ENCODE results near the gene NKX2-1. TPM values are rescaled to one million over a fixed set of nuclear protein-coding genes. Genes with fewer than 3 reads are reported as not detected.

NKX2-1 gene
- total and polyA plus RNA-seq, 2 of the 13 experiments (the other 11 are each of a cell fraction or from before 2014, with no cell fraction given), result not detected

DNA sequence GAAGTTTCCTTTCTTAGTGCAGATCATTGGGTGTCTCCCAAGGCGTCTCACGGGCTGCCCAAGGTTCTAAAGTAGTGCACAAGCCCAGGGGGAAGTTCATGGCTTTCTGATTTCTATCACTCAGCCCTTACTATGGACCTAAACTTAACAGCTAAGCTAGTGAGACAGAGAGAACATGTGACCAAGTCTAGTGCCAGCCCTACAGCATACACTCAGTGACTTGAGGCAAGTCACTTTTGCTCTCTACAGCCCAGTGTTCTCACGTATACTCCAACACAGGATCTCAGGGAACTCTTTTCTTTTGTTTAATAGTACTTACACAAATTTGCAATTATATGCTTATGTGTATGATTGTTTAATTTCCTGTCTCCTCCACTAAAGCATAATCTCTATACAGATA is 48.6 kb downstream of the NKX2-1 start:
- H4K20me1 ChIP-seq (ENCODE audit: insufficient read depth, low read length), result no peaks in the 10 kb centered on the region
- no peak for FAIRE-seq
- no peak overlapping the region for H2AFZ ChIP-seq (ENCODE audit: low read length)
- TF ChIP-seq, protein P1, sequence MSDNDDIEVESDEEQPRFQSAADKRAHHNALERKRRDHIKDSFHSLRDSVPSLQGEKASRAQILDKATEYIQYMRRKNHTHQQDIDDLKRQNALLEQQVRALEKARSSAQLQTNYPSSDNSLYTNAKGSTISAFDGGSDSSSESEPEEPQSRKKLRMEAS (IDR thresholded peaks at IDR 0.05), result no peak
- TF ChIP-seq, protein P2, sequence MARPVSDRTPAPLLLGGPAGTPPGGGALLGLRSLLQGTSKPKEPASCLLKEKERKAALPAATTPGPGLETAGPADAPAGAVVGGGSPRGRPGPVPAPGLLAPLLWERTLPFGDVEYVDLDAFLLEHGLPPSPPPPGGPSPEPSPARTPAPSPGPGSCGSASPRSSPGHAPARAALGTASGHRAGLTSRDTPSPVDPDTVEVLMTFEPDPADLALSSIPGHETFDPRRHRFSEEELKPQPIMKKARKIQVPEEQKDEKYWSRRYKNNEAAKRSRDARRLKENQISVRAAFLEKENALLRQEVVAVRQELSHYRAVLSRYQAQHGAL (CRISPR knock-in tag; IDR thresholded peaks at IDR 0.05; ENCODE audit: not compliant biosample characterization), result no peak
- no peak for TF ChIP-seq ZFYVE20 (CRISPR knock-in tag; IDR thresholded peaks at IDR 0.05; ENCODE audit: borderline replicate concordance, low read depth)
- TF ChIP-seq, protein P3, sequence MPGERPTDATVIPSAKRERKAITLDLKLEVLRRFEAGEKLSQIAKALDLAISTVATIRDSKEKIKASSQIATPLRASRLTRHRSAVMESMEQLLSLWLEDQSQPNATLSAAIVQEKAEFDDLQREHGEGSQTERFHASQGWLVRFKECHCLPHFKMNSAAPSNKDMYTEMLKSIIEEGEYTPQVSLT (CRISPR knock-in tag; IDR thresholded peaks at IDR 0.05; ENCODE audit: borderline replicate concordance, low read depth), result no peak
- TF ChIP-seq CREB1 (IDR thresholded peaks at IDR 0.05), result no peak
- TF ChIP-seq CREB1 (CRISPR knock-in tag; IDR thresholded peaks at IDR 0.05), result no peak
- no peak for TF ChIP-seq RBFOX2 (IDR thresholded peaks at IDR 0.05; ENCODE audit: low read depth, low read length)
- TF ChIP-seq PAWR (CRISPR knock-in tag; IDR thresholded peaks at IDR 0.05; ENCODE audit: borderline replicate concordance), result no peak
- TF ChIP-seq ZFP1 (CRISPR knock-in tag; IDR thresholded peaks at IDR 0.05), result no peak
- TF ChIP-seq CHD4 (IDR thresholded peaks at IDR 0.05; ENCODE audit: borderline replicate concordance, low read length), result no peak
- no peak; the same call in 2 of the 3 replicates for ATAC-seq
- no peak overlapping the region for H3K4me3 ChIP-seq (replicated peaks in 1 of 3; ENCODE audit: insufficient read depth in 1 of 3, low read depth in 2 of 3, low read length in 3 of 3)
- no peaks in the 10 kb centered on the region for H3K36me3 ChIP-seq (replicated peaks in 1 of 2; ENCODE audit: control insufficient read depth in 1 of 2, insufficient read depth in 2 of 2, low read length in 2 of 2)
- no TSS peak for BruUV-seq (replicated peaks)
- DNase-seq (ENCODE audit: low spot score), result no peak
- POLR2A ChIA-PET, result no interaction called here
- no peaks in the 10 kb centered on the region for H3K79me2 ChIP-seq (ENCODE audit: insufficient read depth, low read length)
- no peaks in the 10 kb centered on the region for H3K9me3 ChIP-seq (ENCODE audit: low read length)
- CTCF ChIA-PET (ENCODE audit: low intra/inter-chr PET ratio, low total read pairs), result no interaction called here
- no peak overlapping the region for H3K9ac ChIP-seq (ENCODE audit: insufficient read depth, low read depth, low read length)
- H3K4me1 ChIP-seq (ENCODE audit: insufficient read depth, low read length), result no peaks in the 10 kb centered on the region
- no peak overlapping the region for H3K27ac ChIP-seq (ENCODE audit: extremely low read length, insufficient read depth, low read length)
- in situ Hi-C loops (cut with HindIII; ENCODE audit: extremely low pct_ligation_motif_present, low pct_unique_long_range_greater_than_20kb), result no loop called here
- intact Hi-C loops (cut with micrococcal nuclease; ENCODE audit: unreplicated experiment), result no loop called here
- WGBS (ENCODE audit: low lambda C conversion rate), result 0% methylated on average over 3 of the region's 3 CpGs
- H3K27me3 ChIP-seq (ENCODE audit: control insufficient read depth in 1 of 2, insufficient read depth in 2 of 2, low read length in 2 of 2), result no peaks in the 10 kb centered on the region; a peak in 1 of 5 replicates
- no peak overlapping the region for H3K4me2 ChIP-seq (ENCODE audit: low read depth, low read length)

All from HepG2 (cell line).